GM23248 (cell line): ENCODE data around the gene PIGB. TPM values are rescaled to one million over a fixed set of nuclear protein-coding genes. Genes with fewer than 3 reads are reported as not detected.
A peak's percentile ranks its signal among the peaks of the same experiment; 100 is the strongest.
"Not testable (repeated sequence)": the region's sequence is repeated elsewhere in the genome, so short reads cannot be mapped to it uniquely, and the experiment has no call there.

Source experiments
- DNase-seq: peaks from one replicate; pipeline ENCODE4 v3.0.0-alpha.2; 2015
- H2AFZ ChIP-seq: fragments of 200-600 bp; sonication (generic); 2 replicates; pipeline ENCODE4 v1.6.1; 2016; ENCODE audit warnings: antibody characterized with exemption
- H3F3A ChIP-seq: fragments of 200-600 bp; sonication (generic); 2 replicates; pipeline ENCODE4 v1.6.1; 2016; ENCODE audit warnings: mild to moderate bottlenecking, antibody characterized with exemption, mixed run types; ENCODE audit not compliant: insufficient read depth
- H3K27ac ChIP-seq: fragments of 200-600 bp; sonication (generic); 2 replicates; pipeline ENCODE4 v1.5.1; 2016; ENCODE audit warnings: mild to moderate bottlenecking
- H3K27me3 ChIP-seq: fragments of 200-600 bp; sonication (generic); replicated peaks from 2 replicates; pipeline ENCODE4 v1.6.1; 2016; ENCODE audit warnings: mild to moderate bottlenecking; ENCODE audit not compliant: insufficient read depth
- H3K36me3 ChIP-seq: fragments of 200-600 bp; sonication (generic); 2 replicates; pipeline ENCODE4 v1.6.1; 2016; ENCODE audit warnings: low read depth, mild to moderate bottlenecking
- H3K4me1 ChIP-seq: fragments of 200-600 bp; sonication (generic); 2 replicates; pipeline ENCODE4 v1.6.1; 2016; ENCODE audit warnings: mild to moderate bottlenecking; ENCODE audit not compliant: insufficient read depth
- H3K4me2 ChIP-seq: fragments of 200-600 bp; sonication (generic); one replicate; pipeline ENCODE4 v1.6.1; 2016; ENCODE audit warnings: mild to moderate bottlenecking; ENCODE audit not compliant: unreplicated experiment
- H3K4me3 ChIP-seq: fragments of 200-600 bp; sonication (generic); 2 replicates; pipeline ENCODE4 v1.5.1; 2016; ENCODE audit warnings: mild to moderate bottlenecking
- H3K79me2 ChIP-seq: fragments of 200-600 bp; sonication (generic); 2 replicates; pipeline ENCODE4 v1.6.1; 2016; ENCODE audit warnings: mild to moderate bottlenecking; ENCODE audit not compliant: insufficient read depth
- H3K9ac ChIP-seq: fragments of 200-600 bp; sonication (generic); 2 replicates; pipeline ENCODE4 v1.6.1; 2016; ENCODE audit warnings: mild to moderate bottlenecking
- H3K9me2 ChIP-seq: fragments of 200-600 bp; sonication (generic); 2 replicates; pipeline ENCODE4 v1.6.1; 2016; ENCODE audit warnings: mixed run types, mild to moderate bottlenecking, moderate library complexity; ENCODE audit not compliant: insufficient read depth
- H3K9me3 ChIP-seq: fragments of 200-600 bp; sonication (generic); one replicate; pipeline ENCODE4 v1.6.1; 2017; ENCODE audit warnings: low read depth
- H4K20me1 ChIP-seq: fragments of 200-600 bp; sonication (generic); 2 replicates; pipeline ENCODE4 v1.6.0; 2016; ENCODE audit not compliant: insufficient read depth
- EZH2 ChIP-seq: fragments of 200-600 bp; sonication (generic); IDR thresholded peaks from 2 replicates; pipeline ENCODE4 v1.6.1; 2018; ENCODE audit warnings: antibody characterized with exemption, mild to moderate bottlenecking; ENCODE audit not compliant: insufficient read depth, poor library complexity, severe bottlenecking
- EZH2phosphoT487 ChIP-seq: fragments of 200-600 bp; sonication (generic); IDR thresholded peaks from 2 replicates; pipeline ENCODE4 v1.6.1; 2018; ENCODE audit warnings: antibody characterized with exemption, moderate library complexity, mild to moderate bottlenecking, low read depth; ENCODE audit not compliant: insufficient read depth
- WGBS, 2 experiments: methylation state at CpG; one replicate each; pipeline ENCODE4 v1.1.6; 2015 to 2017; ENCODE audit warnings: low lambda C conversion rate in 2 of 2, low coverage in 1 of 2; ENCODE audit errors: missing lambda C conversion rate in 2 of 2; 5-methylcytosine and 5-hydroxymethylcytosine counted together
- in situ Hi-C: fragments of 300-500 bp; cut with MboI; formaldehyde crosslinking; loops from 2 replicates; pipeline ENCODE4 v1.15.0; 2020
- polyA plus RNA-seq: library from polyadenylated mRNA; unstranded; fragments of >200 nt; fragmentation: Nextera tagmentation; extraction: Ambion mirVana; gene quantifications from 2 replicates; pipeline ENCODE4 v1.2.1, GENCODE V29; 2016
- total RNA-seq: library from RNA; depleted of rRNA; stranded (reverse); fragments of >200 nt; shearing (Covaris generic); gene quantifications from 2 replicates; pipeline ENCODE4 v1.2.3, GENCODE V29; 2014

PIGB gene
- total and polyA plus RNA-seq, 2 experiments from 2014 or later = 10.4 to 17.2 TPM

- no peak overlapping the region for H3K9ac ChIP-seq
- peaks cover 38% of the 10 kb centered on the region for H3F3A ChIP-seq
- no peaks in the 10 kb centered on the region for H3K9me2 ChIP-seq
- in situ Hi-C loops = no loop called here
- no peak overlapping the region for H2AFZ ChIP-seq
- peaks cover 22% of the 10 kb centered on the region for H3K4me1 ChIP-seq
- H3K27ac ChIP-seq = no peak overlapping the region
- no peaks in the 10 kb centered on the region for H3K27me3 ChIP-seq
- H3K4me2 ChIP-seq = no peak overlapping the region
- 96% methylated on average over 2 of the region's 2 CpGs for WGBS, 2 experiments
- TF ChIP-seq EZH2 (no peak), EZH2phosphoT487 (no peak)
- 0 out of 2 replicates have a peak, but pooled peaks cover 4% of the 10 kb centered on the region for H4K20me1 ChIP-seq
- DNase-seq = no peak
- H3K36me3 ChIP-seq = no peaks in the 10 kb centered on the region
- H3K79me2 ChIP-seq = peaks cover 14% of the 10 kb centered on the region
- H3K9me3 ChIP-seq = no peaks in the 10 kb centered on the region
- no peak overlapping the region for H3K4me3 ChIP-seq
These were observed 41.3 kb upstream of the PIGB start for GRCh38 chr15:55277715-55278114.

GRCh38 chr15:55279100-55279745 lies 39.8 kb upstream of the PIGB start:
- H4K20me1 ChIP-seq = 0 out of 2 replicates have a peak, but pooled peaks cover 4% of the 10 kb centered on the region
- H3K79me2 ChIP-seq = peaks cover 20% of the 10 kb centered on the region
- H2AFZ ChIP-seq = no peak overlapping the region
- no peaks in the 10 kb centered on the region for H3K36me3 ChIP-seq
- H3F3A ChIP-seq = peaks cover 42% of the 10 kb centered on the region
- peak overlapping the region; percentile 63; the same call in 1 of the 2 replicates for H3K27ac ChIP-seq
- 81 to 85% methylated on average over 2 of the region's 2 CpGs for WGBS, 2 experiments
- TF ChIP-seq EZH2phosphoT487 = no peak
- no peak for TF ChIP-seq EZH2
- H3K27me3 ChIP-seq = no peaks in the 10 kb centered on the region
- no peaks in the 10 kb centered on the region for H3K9me3 ChIP-seq
- DNase-seq = no peak
- no peak overlapping the region for H3K9ac ChIP-seq
- no peak overlapping the region for H3K4me3 ChIP-seq
- in situ Hi-C loops = no loop called here
- peaks cover 24% of the 10 kb centered on the region for H3K4me1 ChIP-seq
- no peak overlapping the region for H3K4me2 ChIP-seq
- no peaks in the 10 kb centered on the region for H3K9me2 ChIP-seq

- Histone ChIP-seq H3K79me2 (peaks cover 26% of the 10 kb centered on the region), H4K20me1 (0 out of 2 replicates have a peak, but pooled peaks cover 4% of the 10 kb centered on the region), H3K9ac (peak overlapping the region; percentile 40), H3K36me3 (no peaks in the 10 kb centered on the region), H3K4me1 (peaks cover 24% of the 10 kb centered on the region), H3F3A (peaks cover 42% of the 10 kb centered on the region), H3K9me3 (no peaks in the 10 kb centered on the region), H3K9me2 (no peaks in the 10 kb centered on the region), H3K27ac (peak overlapping the region; percentile 63), H3K27me3 (no peaks in the 10 kb centered on the region), H2AFZ (no peak overlapping the region), H3K4me2 (peak overlapping the region; percentile 33), H3K4me3 (no peak overlapping the region)
- peak; percentile 96 for DNase-seq
- TF ChIP-seq EZH2 (no peak), EZH2phosphoT487 (peak; percentile 70; the same call in 1 of the 2 replicates)
- WGBS, 2 experiments = 7 to 10% methylated on average over 4 of the region's 4 CpGs
- in situ Hi-C loops = no loop called here
These were observed 39.2 kb upstream of the PIGB start for GRCh38 chr15:55279746-55280351.

GRCh38 chr15:55280589-55280988 lies 38.4 kb upstream of the PIGB start:
- H3K9me2 ChIP-seq, H3K9ac ChIP-seq, H3K4me3 ChIP-seq, H3K9me3 ChIP-seq, H3K4me2 ChIP-seq, in situ Hi-C loops, H2AFZ ChIP-seq, H3K27ac ChIP-seq, H3K36me3 ChIP-seq, H4K20me1 ChIP-seq, H3K27me3 ChIP-seq: not testable (repeated sequence)
- WGBS, 2 experiments = 50% methylated on average over 2 of the region's 2 CpGs
- peaks cover 29% of the 10 kb centered on the region for H3K79me2 ChIP-seq
- H3F3A ChIP-seq = peaks cover 42% of the 10 kb centered on the region
- peak; percentile 7 for DNase-seq
- peaks cover 24% of the 10 kb centered on the region for H3K4me1 ChIP-seq
